ENCODE results near the gene MTG2. TPM values are rescaled to one million over a fixed set of nuclear protein-coding genes. Genes with fewer than 3 reads are reported as not detected.

The MTG2 gene
- total RNA-seq, 2 donors from 2014 or later: 8.8 to 16.5 TPM

DNA sequence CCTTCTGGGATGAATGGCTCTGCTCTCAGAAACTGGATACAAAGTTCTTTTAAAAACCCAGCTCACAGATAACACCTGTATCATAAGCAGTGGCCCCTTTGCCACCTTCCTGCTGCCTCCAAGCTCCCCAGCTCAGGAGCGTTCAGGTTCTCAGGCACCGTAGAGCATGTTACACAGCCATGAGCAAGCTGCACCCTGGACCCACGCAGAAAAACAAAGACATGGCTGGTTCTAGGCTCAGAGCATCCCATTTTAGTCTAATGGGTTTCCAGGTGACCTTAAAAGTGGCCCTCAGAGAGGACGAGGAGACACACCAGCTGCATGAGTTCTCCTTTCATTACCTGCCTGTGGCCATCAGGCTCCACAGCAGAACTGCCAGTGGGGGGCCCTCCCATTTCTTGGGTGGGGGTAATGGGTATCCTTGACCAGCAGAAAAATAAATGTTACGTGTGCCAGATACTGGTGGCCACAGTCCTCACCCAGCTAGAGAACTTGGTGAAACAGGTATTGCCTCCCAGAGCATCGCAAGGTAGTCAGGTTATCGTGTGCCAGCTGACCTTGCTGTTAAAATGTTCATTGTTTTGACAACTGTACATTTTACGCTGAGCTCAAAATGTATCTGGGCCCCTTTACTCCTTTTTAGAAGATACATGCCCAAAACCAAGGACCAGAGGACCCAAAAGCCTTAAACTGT lies 47.1 kb upstream of the MTG2 start:
- no peak for DNase-seq
- peaks cover 7% of the 10 kb centered on the region for H3K4me1 ChIP-seq
- intact Hi-C loops (cut with DNase I): loop anchor here (5.0 kb wide), 1 partner anchor 108 kb away; no protein-coding TSS in a partner anchor
- no peaks in the 10 kb centered on the region for H3K9me3 ChIP-seq
- no peak overlapping the region for H3K4me3 ChIP-seq
- H3K27me3 ChIP-seq: no peaks in the 10 kb centered on the region
- TF ChIP-seq, protein P1, sequence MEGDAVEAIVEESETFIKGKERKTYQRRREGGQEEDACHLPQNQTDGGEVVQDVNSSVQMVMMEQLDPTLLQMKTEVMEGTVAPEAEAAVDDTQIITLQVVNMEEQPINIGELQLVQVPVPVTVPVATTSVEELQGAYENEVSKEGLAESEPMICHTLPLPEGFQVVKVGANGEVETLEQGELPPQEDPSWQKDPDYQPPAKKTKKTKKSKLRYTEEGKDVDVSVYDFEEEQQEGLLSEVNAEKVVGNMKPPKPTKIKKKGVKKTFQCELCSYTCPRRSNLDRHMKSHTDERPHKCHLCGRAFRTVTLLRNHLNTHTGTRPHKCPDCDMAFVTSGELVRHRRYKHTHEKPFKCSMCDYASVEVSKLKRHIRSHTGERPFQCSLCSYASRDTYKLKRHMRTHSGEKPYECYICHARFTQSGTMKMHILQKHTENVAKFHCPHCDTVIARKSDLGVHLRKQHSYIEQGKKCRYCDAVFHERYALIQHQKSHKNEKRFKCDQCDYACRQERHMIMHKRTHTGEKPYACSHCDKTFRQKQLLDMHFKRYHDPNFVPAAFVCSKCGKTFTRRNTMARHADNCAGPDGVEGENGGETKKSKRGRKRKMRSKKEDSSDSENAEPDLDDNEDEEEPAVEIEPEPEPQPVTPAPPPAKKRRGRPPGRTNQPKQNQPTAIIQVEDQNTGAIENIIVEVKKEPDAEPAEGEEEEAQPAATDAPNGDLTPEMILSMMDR (IDR thresholded peaks at IDR 0.05): no peak
- TF ChIP-seq POLR2A (IDR thresholded peaks at IDR 0.05): no peak
- H3K36me3 ChIP-seq (replicated peaks in 1 of 2; ENCODE audit: insufficient read depth in 1 of 2, low read depth in 2 of 2): peaks cover 20 to 48% of the 10 kb centered on the region in 2 donors
- no peak for ATAC-seq
- WGBS, 2 donors: 90 to 94% methylated on average over 7 to 8 of the region's 8 CpGs
- no peak overlapping the region for H3K27ac ChIP-seq

DNA sequence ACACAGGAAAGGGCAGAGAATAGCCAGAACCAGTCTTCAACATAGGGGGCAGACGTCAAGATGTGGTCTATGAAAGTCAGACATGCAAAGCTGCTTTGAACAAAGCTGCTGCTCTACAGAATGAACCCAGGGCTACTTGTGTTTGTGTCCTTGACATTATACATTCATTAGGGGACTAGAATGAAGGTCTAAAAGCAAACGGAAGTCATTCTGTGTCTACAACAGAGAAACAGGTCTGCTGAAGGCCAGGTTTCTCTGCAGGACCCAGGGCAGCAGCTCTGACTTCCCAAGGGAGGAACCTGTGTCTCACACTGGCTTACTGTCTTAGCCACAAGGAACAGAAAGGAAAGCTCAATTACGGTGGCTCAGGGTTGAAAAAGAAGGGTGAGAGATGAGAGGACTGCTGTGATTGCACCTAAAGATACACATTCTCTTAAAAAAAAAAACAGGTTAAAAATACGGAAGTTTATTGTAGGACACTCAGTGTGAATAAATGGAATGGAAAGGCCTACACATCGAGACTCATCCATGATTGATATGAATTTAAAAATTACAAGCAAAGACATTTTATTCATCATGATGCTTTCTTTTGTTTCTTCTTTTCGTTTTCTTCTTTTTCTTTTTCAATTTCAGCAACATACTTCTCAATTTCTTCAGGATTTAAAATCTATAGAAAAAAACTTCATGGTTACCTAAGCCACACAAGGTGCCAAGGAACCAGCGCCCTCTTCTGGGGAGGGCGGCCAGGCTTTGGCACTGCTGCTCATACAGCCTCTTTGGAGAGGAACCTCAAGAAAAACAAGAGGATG lies 46.3 kb upstream of the MTG2 start:
- H3K27me3 ChIP-seq: no peaks in the 10 kb centered on the region
- intact Hi-C loops (cut with DNase I): loop anchor here (5.0 kb wide), 1 partner anchor 109 kb away; no protein-coding TSS in a partner anchor
- H3K36me3 ChIP-seq (replicated peaks in 1 of 2; ENCODE audit: insufficient read depth in 1 of 2, low read depth in 2 of 2): peaks cover 13 to 43% of the 10 kb centered on the region in 2 donors
- TF ChIP-seq, protein P1 (IDR thresholded peaks at IDR 0.05): peak; percentile 55 to 82 (median 77)
- TF ChIP-seq POLR2A (IDR thresholded peaks at IDR 0.05): no peak
- ATAC-seq (peak; percentile 51), DNase-seq (peak; percentile 65 to 85 (median 78))
- peak overlapping the region in 1 of 4 donors; percentile 10 for H3K27ac ChIP-seq
- 46% methylated on average over 8 of the region's 8 CpGs for WGBS, 2 donors
- H3K4me3 ChIP-seq: no peak overlapping the region
- H3K9me3 ChIP-seq: no peaks in the 10 kb centered on the region
- peaks cover 14% of the 10 kb centered on the region for H3K4me1 ChIP-seq

DNA sequence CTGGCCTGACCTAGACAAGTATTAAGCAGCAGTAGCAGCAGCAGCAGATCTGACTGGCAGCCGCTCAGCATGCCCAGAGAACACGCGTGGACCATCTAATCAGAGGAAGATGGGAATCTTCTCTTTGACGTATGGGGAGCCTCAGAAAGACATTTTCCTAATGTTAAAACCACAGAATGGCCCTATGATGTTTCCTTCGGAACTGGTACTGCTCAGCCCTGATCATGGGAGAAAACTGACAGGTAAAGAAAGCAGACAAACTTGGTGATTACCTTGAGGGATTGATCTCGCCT lies 45.8 kb upstream of the MTG2 start:
- TF ChIP-seq, protein P1 (IDR thresholded peaks at IDR 0.05): no peak
- no peak for TF ChIP-seq POLR2A (IDR thresholded peaks at IDR 0.05)
- Histone ChIP-seq H3K4me3 (no peak overlapping the region), H3K9me3 (no peaks in the 10 kb centered on the region), H3K4me1 (peaks cover 20% of the 10 kb centered on the region), H3K27me3 (no peaks in the 10 kb centered on the region), H3K36me3 (replicated peaks in 1 of 2; ENCODE audit: insufficient read depth in 1 of 2, low read depth in 2 of 2) (peaks cover 13 to 38% of the 10 kb centered on the region in 2 donors), H3K27ac (no peak overlapping the region)
- no peak for ATAC-seq
- WGBS, 2 donors: 66 to 78% methylated on average over 6 of the region's 6 CpGs
- DNase-seq: no peak
- intact Hi-C loops (cut with DNase I): loop anchor here (5.0 kb wide), 1 partner anchor 110 kb away; no protein-coding TSS in a partner anchor

DNA sequence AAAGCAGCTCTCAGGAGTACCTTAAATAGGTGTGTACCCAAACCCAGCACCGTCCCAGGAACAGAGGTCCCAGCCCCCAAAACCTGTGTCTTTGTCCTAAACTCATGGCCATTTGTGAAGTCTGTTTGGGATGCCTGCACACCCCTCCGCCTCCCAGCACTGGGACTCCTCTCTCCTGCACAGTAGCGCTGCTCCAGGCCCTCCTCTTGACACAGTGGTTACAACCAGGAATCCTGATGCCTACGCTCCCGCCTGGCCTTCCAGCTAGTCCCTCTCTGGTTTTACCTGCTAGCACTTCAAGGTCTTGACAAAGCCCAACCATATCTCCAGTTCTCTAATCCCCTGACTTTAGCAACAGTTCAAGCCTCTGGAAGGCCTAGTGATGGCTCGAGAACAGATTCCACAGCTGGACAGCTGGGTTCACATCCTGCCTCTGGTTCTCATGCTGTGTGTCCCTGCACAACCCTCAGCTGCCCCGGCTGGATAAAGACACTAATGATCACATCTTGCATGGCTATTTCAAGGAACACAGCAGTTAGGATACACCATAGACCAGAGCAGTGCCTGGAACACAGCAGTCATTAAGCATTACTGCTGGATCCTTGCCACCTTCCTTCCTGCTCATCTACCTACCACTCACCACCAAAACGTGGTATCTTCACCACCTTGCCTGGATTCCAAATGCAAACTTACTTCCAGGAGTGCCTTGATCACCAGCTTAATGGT lies 45.2 kb upstream of the MTG2 start:
- ATAC-seq (no peak), DNase-seq (no peak)
- Histone ChIP-seq H3K9me3 (no peaks in the 10 kb centered on the region), H3K4me3 (no peak overlapping the region), H3K4me1 (peaks cover 23% of the 10 kb centered on the region), H3K27me3 (no peaks in the 10 kb centered on the region), H3K27ac (no peak overlapping the region), H3K36me3 (replicated peaks in 1 of 2; ENCODE audit: insufficient read depth in 1 of 2, low read depth in 2 of 2) (peaks cover 13 to 35% of the 10 kb centered on the region in 2 donors)
- TF ChIP-seq, protein P1 (IDR thresholded peaks at IDR 0.05): no peak
- no peak for TF ChIP-seq POLR2A (IDR thresholded peaks at IDR 0.05)
- intact Hi-C loops (cut with DNase I): loop anchor here (5.0 kb wide), 1 partner anchor 110 kb away; no protein-coding TSS in a partner anchor
- 69 to 79% methylated on average over 8 of the region's 8 CpGs for WGBS, 2 donors
